ENCODE measurements around the gene LILRB3. TPM values are rescaled to one million over a fixed set of nuclear protein-coding genes. Genes with fewer than 3 reads are reported as not detected.
"Not testable (repeated sequence)": the region's sequence is repeated elsewhere in the genome, so short reads cannot be mapped to it uniquely, and the experiment has no call there.

Gene LILRB3
- total and polyA plus RNA-seq, 2 experiments from 2014 or later = not detected

DNA sequence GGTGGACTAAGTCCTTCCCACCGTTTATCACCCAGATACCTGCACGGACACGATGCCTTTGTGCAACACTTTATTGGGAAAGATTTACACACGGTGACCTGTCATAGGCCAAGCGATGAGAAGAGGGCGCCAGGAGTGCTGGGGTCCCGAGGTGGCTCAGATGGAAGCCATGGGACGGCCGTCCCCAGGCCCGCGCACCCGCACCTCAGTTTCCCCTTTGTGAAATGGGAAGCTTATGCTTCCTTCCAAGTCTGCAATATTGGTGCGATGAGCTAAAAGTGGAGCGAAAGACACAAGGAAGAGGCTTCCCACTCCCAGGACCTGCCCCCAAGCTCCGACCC, 49.5 kb downstream of the LILRB3 start (continued):
- TF ChIP-seq STAT1 (IDR thresholded peaks at IDR 0.05; ENCODE audit: unreplicated experiment) = no peak

DNA sequence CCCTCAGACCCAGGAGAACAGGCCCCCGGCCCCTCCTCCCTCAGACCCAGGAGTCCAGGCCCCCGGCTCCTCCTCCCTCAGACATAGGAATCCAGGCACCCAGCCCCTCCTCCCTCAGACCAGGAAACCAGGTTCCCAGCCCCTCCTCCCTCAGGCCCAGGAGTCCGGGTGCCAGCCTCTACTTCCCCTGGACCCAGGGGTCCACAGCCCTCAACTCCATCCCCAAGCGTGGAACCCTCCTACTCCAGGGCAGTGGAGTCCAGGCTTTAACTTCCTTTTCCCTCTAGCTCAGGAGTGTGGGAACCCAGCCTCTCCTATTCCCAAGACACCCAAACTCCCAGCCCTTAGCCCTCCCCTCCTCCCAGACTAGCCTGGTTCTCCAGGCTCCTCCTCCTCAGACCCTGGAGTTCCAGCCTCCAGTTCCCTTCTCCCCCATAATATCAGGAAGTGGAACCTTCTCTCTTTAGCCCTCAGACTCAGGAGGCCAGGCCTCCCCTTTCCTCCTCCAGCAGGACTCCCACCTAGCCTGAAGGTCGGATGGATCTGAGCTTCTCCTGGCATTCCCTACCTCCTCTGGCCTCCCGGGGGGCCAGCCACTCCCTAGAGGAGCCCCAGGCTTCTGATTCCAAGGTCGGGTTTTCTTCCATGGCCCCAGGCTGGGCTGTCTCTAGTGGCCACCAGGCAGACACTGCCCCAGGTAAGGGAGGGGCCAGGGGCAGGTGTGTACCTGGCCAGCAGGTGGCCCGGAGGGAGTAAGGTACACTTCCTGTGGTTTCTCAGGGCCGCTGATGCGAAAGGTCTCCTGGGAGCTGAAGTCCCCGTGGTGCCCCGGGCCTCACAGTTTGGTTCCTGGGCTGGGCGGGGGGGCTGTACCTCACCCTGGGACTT, 50.1 kb downstream of the LILRB3 start, which contains the start of gene TMC4:
Gene TMC4 (minus strand): TSS at position 690 of the 888 bp plus-strand sequence. CDS start 43 bp downstream, at position 647.
- DNase-seq (ENCODE audit: low spot score) (peak; percentile 97), ATAC-seq (peak; percentile 90)
- H3K9me2 ChIP-seq (ENCODE audit: insufficient read depth) = no peaks in the 10 kb centered on the region
- H3K36me3 ChIP-seq (ENCODE audit: insufficient read depth) = peaks cover 9% of the 10 kb centered on the region; the same call in 1 of the 2 replicates
- Mint-ChIP-seq H3K27ac (peak within 1 kb of the TSS; percentile 90), H3K4me3 (peak within 1 kb of the TSS; percentile 84), H3K36me3 (ENCODE audit: low read depth) (peaks cover 10% of the 10 kb centered on the region), H3K9me3 (no peaks in the 10 kb centered on the region; the same call in 1 of the 3 replicates), H3K27me3 (ENCODE audit: insufficient read depth, low read depth, poor library complexity) (peaks cover 24% of the 10 kb centered on the region), H3K4me1 (peaks cover 12% of the 10 kb centered on the region)
- TF ChIP-seq JUNB (IDR thresholded peaks at IDR 0.05; ENCODE audit: unreplicated experiment) (no peak), POLR2AphosphoS5 (IDR thresholded peaks at IDR 0.05; ENCODE audit: low read depth) (peak; percentile 58), EZH2phosphoT487 (IDR thresholded peaks at IDR 0.05; ENCODE audit: unreplicated experiment) (no peak), EZH2 (IDR thresholded peaks at IDR 0.05; ENCODE audit: low read depth, unreplicated experiment) (no peak)
- TF ChIP-seq, protein P1, sequence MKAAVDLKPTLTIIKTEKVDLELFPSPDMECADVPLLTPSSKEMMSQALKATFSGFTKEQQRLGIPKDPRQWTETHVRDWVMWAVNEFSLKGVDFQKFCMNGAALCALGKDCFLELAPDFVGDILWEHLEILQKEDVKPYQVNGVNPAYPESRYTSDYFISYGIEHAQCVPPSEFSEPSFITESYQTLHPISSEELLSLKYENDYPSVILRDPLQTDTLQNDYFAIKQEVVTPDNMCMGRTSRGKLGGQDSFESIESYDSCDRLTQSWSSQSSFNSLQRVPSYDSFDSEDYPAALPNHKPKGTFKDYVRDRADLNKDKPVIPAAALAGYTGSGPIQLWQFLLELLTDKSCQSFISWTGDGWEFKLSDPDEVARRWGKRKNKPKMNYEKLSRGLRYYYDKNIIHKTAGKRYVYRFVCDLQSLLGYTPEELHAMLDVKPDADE (IDR thresholded peaks at IDR 0.05) = peak; percentile 78
- TF ChIP-seq, protein P2, sequence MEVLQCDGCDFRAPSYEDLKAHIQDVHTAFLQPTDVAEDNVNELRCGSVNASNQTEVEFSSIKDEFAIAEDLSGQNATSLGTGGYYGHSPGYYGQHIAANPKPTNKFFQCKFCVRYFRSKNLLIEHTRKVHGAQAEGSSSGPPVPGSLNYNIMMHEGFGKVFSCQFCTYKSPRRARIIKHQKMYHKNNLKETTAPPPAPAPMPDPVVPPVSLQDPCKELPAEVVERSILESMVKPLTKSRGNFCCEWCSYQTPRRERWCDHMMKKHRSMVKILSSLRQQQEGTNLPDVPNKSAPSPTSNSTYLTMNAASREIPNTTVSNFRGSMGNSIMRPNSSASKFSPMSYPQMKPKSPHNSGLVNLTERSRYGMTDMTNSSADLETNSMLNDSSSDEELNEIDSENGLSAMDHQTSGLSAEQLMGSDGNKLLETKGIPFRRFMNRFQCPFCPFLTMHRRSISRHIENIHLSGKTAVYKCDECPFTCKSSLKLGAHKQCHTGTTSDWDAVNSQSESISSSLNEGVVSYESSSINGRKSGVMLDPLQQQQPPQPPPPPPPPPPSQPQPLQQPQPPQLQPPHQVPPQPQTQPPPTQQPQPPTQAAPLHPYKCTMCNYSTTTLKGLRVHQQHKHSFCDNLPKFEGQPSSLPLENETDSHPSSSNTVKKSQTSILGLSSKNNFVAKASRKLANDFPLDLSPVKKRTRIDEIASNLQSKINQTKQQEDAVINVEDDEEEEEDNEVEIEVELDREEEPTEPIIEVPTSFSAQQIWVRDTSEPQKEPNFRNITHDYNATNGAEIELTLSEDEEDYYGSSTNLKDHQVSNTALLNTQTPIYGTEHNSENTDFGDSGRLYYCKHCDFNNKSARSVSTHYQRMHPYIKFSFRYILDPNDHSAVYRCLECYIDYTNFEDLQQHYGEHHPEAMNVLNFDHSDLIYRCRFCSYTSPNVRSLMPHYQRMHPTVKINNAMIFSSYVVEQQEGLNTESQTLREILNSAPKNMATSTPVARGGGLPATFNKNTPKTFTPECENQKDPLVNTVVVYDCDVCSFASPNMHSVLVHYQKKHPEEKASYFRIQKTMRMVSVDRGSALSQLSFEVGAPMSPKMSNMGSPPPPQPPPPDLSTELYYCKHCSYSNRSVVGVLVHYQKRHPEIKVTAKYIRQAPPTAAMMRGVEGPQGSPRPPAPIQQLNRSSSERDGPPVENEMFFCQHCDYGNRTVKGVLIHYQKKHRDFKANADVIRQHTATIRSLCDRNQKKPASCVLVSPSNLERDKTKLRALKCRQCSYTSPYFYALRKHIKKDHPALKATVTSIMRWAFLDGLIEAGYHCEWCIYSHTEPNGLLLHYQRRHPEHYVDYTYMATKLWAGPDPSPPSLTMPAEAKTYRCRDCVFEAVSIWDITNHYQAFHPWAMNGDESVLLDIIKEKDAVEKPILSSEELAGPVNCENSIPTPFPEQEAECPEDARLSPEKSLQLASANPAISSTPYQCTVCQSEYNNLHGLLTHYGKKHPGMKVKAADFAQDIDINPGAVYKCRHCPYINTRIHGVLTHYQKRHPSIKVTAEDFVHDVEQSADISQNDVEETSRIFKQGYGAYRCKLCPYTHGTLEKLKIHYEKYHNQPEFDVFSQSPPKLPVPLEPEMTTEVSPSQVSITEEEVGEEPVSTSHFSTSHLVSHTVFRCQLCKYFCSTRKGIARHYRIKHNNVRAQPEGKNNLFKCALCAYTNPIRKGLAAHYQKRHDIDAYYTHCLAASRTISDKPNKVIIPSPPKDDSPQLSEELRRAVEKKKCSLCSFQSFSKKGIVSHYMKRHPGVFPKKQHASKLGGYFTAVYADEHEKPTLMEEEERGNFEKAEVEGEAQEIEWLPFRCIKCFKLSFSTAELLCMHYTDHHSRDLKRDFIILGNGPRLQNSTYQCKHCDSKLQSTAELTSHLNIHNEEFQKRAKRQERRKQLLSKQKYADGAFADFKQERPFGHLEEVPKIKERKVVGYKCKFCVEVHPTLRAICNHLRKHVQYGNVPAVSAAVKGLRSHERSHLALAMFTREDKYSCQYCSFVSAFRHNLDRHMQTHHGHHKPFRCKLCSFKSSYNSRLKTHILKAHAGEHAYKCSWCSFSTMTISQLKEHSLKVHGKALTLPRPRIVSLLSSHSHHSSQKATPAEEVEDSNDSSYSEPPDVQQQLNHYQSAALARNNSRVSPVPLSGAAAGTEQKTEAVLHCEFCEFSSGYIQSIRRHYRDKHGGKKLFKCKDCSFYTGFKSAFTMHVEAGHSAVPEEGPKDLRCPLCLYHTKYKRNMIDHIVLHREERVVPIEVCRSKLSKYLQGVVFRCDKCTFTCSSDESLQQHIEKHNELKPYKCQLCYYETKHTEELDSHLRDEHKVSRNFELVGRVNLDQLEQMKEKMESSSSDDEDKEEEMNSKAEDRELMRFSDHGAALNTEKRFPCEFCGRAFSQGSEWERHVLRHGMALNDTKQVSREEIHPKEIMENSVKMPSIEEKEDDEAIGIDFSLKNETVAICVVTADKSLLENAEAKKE (CRISPR knock-in tag; IDR thresholded peaks at IDR 0.05) = 0 out of 2 replicates have a peak, but pooled peaks have one; percentile 19
- TF ChIP-seq, protein P3, sequence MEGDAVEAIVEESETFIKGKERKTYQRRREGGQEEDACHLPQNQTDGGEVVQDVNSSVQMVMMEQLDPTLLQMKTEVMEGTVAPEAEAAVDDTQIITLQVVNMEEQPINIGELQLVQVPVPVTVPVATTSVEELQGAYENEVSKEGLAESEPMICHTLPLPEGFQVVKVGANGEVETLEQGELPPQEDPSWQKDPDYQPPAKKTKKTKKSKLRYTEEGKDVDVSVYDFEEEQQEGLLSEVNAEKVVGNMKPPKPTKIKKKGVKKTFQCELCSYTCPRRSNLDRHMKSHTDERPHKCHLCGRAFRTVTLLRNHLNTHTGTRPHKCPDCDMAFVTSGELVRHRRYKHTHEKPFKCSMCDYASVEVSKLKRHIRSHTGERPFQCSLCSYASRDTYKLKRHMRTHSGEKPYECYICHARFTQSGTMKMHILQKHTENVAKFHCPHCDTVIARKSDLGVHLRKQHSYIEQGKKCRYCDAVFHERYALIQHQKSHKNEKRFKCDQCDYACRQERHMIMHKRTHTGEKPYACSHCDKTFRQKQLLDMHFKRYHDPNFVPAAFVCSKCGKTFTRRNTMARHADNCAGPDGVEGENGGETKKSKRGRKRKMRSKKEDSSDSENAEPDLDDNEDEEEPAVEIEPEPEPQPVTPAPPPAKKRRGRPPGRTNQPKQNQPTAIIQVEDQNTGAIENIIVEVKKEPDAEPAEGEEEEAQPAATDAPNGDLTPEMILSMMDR (conservative IDR thresholded peaks at IDR 0.05; ENCODE audit: low read depth in 2 of 2) = peak; percentile 39 to 51
- no peaks in the 10 kb centered on the region for H3K27me3 ChIP-seq (ENCODE audit: insufficient read depth)
- peaks cover 13% of the 10 kb centered on the region for H3F3A ChIP-seq (replicated peaks; ENCODE audit: low read depth)
- H3K79me2 ChIP-seq (replicated peaks; ENCODE audit: insufficient read depth) = no peaks in the 10 kb centered on the region
- H3K27ac ChIP-seq (ENCODE audit: low read depth) = peak within 1 kb of the TSS; percentile 73
- no peak within 1 kb of the TSS for H2AFZ ChIP-seq
- peaks cover 2% of the 10 kb centered on the region; the same call in 1 of the 2 replicates for H3K4me1 ChIP-seq (ENCODE audit: insufficient read depth)
- H4K20me1 ChIP-seq (replicated peaks; ENCODE audit: insufficient read depth) = no peaks in the 10 kb centered on the region
- peak within 1 kb of the TSS; percentile 53 for H3K4me3 ChIP-seq
- peak within 1 kb of the TSS; percentile 80 for H3K4me2 ChIP-seq

DNA sequence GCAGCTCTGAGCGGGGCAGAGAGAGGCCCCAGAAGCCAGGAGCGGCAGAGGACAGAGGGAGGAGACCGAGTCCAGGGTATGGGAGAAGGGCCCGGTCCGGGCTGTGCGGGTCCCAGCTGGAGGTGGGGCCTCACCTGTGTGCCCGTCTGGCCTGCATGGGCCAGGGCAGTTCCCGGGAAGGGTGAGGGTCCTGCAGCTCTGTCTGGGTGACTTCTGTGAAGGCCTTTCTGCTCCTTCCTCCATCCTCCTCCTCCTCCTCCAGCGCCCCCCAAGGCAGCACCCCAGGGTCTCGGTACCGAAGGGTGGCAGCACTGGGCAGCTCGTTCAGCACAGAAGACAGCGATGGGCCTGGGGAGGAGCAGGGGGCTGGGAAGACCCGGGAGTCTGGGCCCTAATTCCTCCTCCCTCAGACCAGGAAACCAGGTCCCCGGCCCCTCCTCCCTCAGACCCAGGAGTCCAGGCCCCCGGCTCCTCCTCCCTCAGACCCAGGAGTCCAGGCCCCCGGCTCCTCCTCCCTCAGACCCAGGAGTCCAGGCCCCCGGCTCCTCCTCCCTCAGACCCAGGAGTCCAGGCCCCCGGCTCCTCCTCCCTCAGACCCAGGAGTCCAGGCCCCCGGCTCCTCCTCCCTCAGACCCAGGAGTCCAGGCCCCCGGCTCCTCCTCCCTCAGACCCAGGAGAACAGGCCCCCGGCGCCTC, 50.9 kb downstream of the LILRB3 start:
- not testable (repeated sequence) for ATAC-seq; H3K27ac ChIP-seq (ENCODE audit: low read depth)

More for the DNA sequence above, 50.9 kb downstream of the LILRB3 start:
- H3K27me3 Mint-ChIP-seq (ENCODE audit: insufficient read depth, low read depth, poor library complexity) = peaks cover 24% of the 10 kb centered on the region
- H3K4me2 ChIP-seq; H4K20me1 ChIP-seq (replicated peaks; ENCODE audit: insufficient read depth); H3K27ac Mint-ChIP-seq; H2AFZ ChIP-seq; H3K4me1 ChIP-seq (ENCODE audit: insufficient read depth); H3K4me3 ChIP-seq; H3K36me3 ChIP-seq (ENCODE audit: insufficient read depth); H3K79me2 ChIP-seq (replicated peaks; ENCODE audit: insufficient read depth); H3K9me2 ChIP-seq (ENCODE audit: insufficient read depth); H3K27me3 ChIP-seq (ENCODE audit: insufficient read depth); DNase-seq (ENCODE audit: low spot score); H3K9me3 Mint-ChIP-seq: not testable (repeated sequence)
- peaks cover 12% of the 10 kb centered on the region for H3K4me1 Mint-ChIP-seq
- peaks cover 10% of the 10 kb centered on the region for H3K36me3 Mint-ChIP-seq (ENCODE audit: low read depth)
- H3K4me3 Mint-ChIP-seq = peak overlapping the region; percentile 47; the same call in 2 of the 3 replicates
- peaks cover 13% of the 10 kb centered on the region for H3F3A ChIP-seq (replicated peaks; ENCODE audit: low read depth)

Measured in GM23338 (cell line).